ENCODE measurements around the gene DOCK9.

Gene DOCK9

DNA sequence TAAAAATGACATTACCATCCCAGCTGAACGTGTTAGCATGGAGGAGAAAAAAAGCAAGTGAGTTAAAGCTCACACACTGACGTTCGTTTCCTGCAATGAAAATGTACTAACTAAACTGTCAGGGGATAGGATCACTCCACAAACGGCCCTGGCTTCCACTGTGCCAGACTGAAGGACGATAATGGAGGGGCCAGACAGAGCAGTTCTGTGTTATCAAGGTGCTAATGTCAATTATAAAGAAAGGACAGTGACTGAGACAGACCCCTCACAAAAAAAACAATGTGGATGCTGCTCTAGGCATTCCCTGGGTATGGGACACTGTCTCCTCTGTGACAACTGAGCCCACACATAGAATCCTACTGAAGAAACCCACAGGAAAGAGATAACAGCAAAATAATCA is 181.7 kb downstream of the DOCK9 start:
- Histone ChIP-seq H3K36me3 (ENCODE audit: insufficient read depth, low read length) (peaks cover 62% of the 10 kb centered on the region), H3K9ac (ENCODE audit: low read length) (no peak overlapping the region), H3K4me3 (ENCODE audit: low read depth in 1 of 2, low read length in 2 of 2) (no peak overlapping the region), H3K4me1 (ENCODE audit: insufficient read depth, low read length) (peaks cover 4% of the 10 kb centered on the region), H3K27me3 (ENCODE audit: control insufficient read depth in 1 of 2, insufficient read depth in 2 of 2, low read length in 2 of 2) (no peaks in the 10 kb centered on the region), H3K27ac (ENCODE audit: low read depth, low read length) (no peak overlapping the region), H3K9me3 (ENCODE audit: low read length) (no peaks in the 10 kb centered on the region)

DNA sequence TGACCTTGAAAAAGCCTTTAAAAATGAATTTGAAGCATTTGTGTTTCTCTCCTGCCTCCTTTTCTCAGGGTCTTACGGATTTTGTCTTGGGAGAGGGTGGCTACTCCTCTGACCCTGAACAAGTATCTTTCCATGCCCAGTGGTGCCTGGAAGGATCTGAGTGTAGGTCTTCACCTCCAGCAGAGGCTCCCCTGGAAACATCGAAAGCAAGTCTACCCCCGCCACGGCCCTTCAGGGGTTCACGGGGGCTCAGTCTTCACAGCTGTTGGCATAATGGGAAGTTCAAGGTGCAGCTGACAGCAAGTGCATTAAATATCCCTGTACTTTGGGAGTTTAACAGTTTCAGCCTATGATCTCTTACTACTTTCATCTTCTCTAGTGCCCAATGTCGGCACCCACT is 182.6 kb downstream of the DOCK9 start:
- peaks cover 4% of the 10 kb centered on the region for H3K4me1 ChIP-seq (ENCODE audit: insufficient read depth, low read length)
- no peaks in the 10 kb centered on the region for H3K9me3 ChIP-seq (ENCODE audit: low read length)
- peaks cover 61% of the 10 kb centered on the region for H3K36me3 ChIP-seq (ENCODE audit: insufficient read depth, low read length)
- H3K9ac ChIP-seq (ENCODE audit: low read length): no peak overlapping the region
- H3K27me3 ChIP-seq (ENCODE audit: control insufficient read depth in 1 of 2, insufficient read depth in 2 of 2, low read length in 2 of 2): no peaks in the 10 kb centered on the region
- H3K27ac ChIP-seq (ENCODE audit: low read depth, low read length): no peak overlapping the region
- H3K4me3 ChIP-seq (ENCODE audit: low read depth in 1 of 2, low read length in 2 of 2): no peak overlapping the region

DNA sequence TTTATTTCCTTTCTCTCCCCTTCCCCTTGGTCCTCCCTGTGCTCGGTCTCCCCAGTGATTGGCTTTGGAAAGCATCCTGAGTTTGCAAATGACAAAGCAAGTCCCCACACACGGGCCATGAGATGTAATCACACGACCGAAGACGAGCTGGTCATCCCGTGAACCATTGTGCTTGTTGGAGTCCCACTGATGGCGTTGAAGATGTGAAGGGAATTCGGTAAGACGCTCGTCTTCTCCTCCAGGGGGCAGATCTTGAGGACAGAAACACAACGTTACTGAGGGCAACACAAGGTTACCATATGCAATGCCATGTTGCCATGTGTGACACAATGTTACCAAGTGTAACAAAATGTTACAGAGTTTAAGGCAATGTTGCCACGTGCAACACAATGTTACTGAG is 183.4 kb downstream of the DOCK9 start:
- no peaks in the 10 kb centered on the region for H3K9me3 ChIP-seq (ENCODE audit: low read length)
- no peaks in the 10 kb centered on the region for H3K27me3 ChIP-seq (ENCODE audit: control insufficient read depth in 1 of 2, insufficient read depth in 2 of 2, low read length in 2 of 2)
- H3K9ac ChIP-seq (ENCODE audit: low read length): no peak overlapping the region
- peaks cover 54% of the 10 kb centered on the region for H3K36me3 ChIP-seq (ENCODE audit: insufficient read depth, low read length)
- no peak overlapping the region for H3K27ac ChIP-seq (ENCODE audit: low read depth, low read length)
- H3K4me3 ChIP-seq (ENCODE audit: low read depth in 1 of 2, low read length in 2 of 2): no peak overlapping the region
- peaks cover 4% of the 10 kb centered on the region for H3K4me1 ChIP-seq (ENCODE audit: insufficient read depth, low read length)

DNA sequence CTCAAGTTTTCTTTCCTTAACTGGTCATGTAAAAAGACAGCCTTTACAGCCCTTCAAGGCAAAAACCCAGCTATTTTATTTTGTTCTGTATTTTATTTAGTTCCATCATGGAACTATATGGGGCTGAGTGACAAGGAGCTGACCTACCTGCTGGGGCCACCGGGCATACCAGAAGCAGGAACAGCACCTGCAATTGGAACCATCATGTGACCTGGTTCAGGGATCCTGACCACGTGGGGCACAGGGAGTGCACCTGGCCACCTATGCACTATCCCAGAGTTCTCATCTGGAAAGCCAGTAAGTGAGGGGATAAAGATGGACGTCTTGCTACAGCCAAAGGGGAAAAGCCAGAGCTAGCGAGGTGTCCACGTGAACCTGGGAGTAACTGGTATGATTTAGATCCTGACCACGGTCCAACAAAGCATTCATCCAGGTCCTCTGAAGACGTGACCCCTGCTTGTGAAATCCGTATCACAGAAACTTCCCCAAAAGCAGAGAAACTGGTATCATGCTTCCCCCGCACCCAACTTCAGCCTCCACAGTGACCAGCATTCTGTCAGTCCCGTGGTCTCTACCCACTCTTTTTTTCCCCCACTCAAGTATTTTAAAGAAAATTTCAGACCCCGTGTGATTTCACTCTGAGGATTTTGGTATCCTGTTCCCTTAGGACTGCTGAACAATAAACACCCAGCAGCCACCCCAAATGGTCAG is 184.9 kb downstream of the DOCK9 start:
- Histone ChIP-seq H3K9me3 (ENCODE audit: low read length) (no peaks in the 10 kb centered on the region), H3K27ac (ENCODE audit: low read depth, low read length) (no peak overlapping the region), H3K27me3 (ENCODE audit: control insufficient read depth in 1 of 2, insufficient read depth in 2 of 2, low read length in 2 of 2) (no peaks in the 10 kb centered on the region), H3K4me3 (ENCODE audit: low read depth in 1 of 2, low read length in 2 of 2) (no peak overlapping the region), H3K9ac (ENCODE audit: low read length) (no peak overlapping the region), H3K36me3 (ENCODE audit: insufficient read depth, low read length) (peaks cover 41% of the 10 kb centered on the region), H3K4me1 (ENCODE audit: insufficient read depth, low read length) (peaks cover 4% of the 10 kb centered on the region)

DNA sequence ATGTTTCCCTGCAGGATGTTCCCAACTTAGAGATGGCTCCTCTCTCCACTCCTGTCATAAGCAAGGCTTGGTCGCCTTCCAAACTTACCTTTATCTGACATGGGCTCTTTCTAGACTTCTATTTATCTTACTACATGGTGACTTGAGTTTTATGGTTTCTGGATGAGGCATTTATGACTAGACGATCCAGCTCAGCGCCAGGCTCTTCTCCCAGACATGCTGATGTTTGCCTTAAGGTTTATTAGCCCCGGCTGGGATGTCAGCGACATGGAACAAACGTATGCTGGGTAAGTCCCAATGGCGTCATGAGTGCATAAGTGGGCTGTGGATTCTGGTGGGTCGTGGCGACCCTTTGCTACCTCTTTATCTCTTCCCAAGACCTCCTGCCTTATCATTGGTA is 185.5 kb downstream of the DOCK9 start:
- Histone ChIP-seq H3K4me3 (ENCODE audit: low read depth in 1 of 2, low read length in 2 of 2) (no peak overlapping the region), H3K9me3 (ENCODE audit: low read length) (no peaks in the 10 kb centered on the region), H3K36me3 (ENCODE audit: insufficient read depth, low read length) (peaks cover 35% of the 10 kb centered on the region), H3K4me1 (ENCODE audit: insufficient read depth, low read length) (peaks cover 4% of the 10 kb centered on the region), H3K27ac (ENCODE audit: low read depth, low read length) (no peak overlapping the region), H3K27me3 (ENCODE audit: control insufficient read depth in 1 of 2, insufficient read depth in 2 of 2, low read length in 2 of 2) (no peaks in the 10 kb centered on the region), H3K9ac (ENCODE audit: low read length) (no peak overlapping the region)

GRCh38 chr13:98791611-98792010 is 186.3 kb downstream of the DOCK9 start:
- H3K27ac ChIP-seq (ENCODE audit: low read depth, low read length): no peak overlapping the region
- H3K27me3 ChIP-seq (ENCODE audit: control insufficient read depth in 1 of 2, insufficient read depth in 2 of 2, low read length in 2 of 2): no peaks in the 10 kb centered on the region
- peaks cover 4% of the 10 kb centered on the region for H3K4me1 ChIP-seq (ENCODE audit: insufficient read depth, low read length)
- no peak overlapping the region for H3K4me3 ChIP-seq (ENCODE audit: low read depth in 1 of 2, low read length in 2 of 2)
- no peaks in the 10 kb centered on the region for H3K9me3 ChIP-seq (ENCODE audit: low read length)
- H3K9ac ChIP-seq (ENCODE audit: low read length): no peak overlapping the region
- H3K36me3 ChIP-seq (ENCODE audit: insufficient read depth, low read length): peaks cover 28% of the 10 kb centered on the region

DNA sequence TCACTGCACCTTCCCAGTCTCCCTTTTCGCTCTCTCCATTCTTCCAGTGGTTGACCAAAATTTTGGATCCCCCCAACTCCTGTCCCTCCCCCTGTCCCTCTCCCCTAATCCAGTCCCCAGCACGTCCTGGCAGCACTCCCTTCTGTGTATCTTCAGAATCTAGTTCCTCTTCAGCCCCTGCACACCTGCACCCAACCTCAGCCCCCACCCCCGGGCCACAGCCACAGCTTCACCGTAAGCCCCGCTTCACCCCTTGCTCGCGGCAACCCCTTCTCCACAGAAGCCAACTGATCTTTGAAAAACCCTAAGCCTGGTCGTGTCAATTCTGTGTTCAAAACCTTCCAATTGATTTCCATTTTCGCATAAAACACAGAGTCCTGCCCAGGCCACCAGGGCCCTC is 189.9 kb downstream of the DOCK9 start:
- H3K4me1 ChIP-seq (ENCODE audit: insufficient read depth, low read length): peaks cover 4% of the 10 kb centered on the region
- H3K27me3 ChIP-seq (ENCODE audit: control insufficient read depth in 1 of 2, insufficient read depth in 2 of 2, low read length in 2 of 2): no peaks in the 10 kb centered on the region
- no peaks in the 10 kb centered on the region for H3K9me3 ChIP-seq (ENCODE audit: low read length)
- H3K9ac ChIP-seq (ENCODE audit: low read length): no peak overlapping the region
- H3K36me3 ChIP-seq (ENCODE audit: insufficient read depth, low read length): no peaks in the 10 kb centered on the region
- H3K27ac ChIP-seq (ENCODE audit: low read depth, low read length): no peak overlapping the region
- no peak overlapping the region for H3K4me3 ChIP-seq (ENCODE audit: low read depth in 1 of 2, low read length in 2 of 2)

DNA sequence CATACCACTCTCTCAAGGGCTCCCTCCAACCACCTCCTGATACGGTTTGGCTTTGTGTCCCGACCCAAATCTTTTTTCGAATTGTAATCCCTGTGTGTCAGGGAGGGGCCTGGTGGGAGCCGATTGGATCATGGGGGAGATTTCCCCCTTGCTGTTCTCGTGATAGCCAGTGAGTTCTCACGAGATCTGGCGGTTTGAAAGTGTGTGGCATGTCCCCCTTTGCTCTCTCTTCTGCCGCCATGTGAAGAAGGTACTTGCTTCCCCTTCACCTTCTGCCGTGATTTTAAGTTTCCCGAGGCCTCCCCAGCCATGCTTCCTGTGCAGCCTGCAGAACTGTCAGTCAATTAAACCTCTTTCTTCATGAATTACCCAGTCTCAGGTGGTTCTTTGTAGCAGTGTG is 190.7 kb downstream of the DOCK9 start:
- Histone ChIP-seq H3K27me3 (ENCODE audit: control insufficient read depth in 1 of 2, insufficient read depth in 2 of 2, low read length in 2 of 2) (no peaks in the 10 kb centered on the region), H3K9ac (ENCODE audit: low read length) (no peak overlapping the region), H3K9me3 (ENCODE audit: low read length) (no peaks in the 10 kb centered on the region), H3K27ac (ENCODE audit: low read depth, low read length) (no peak overlapping the region), H3K4me1 (ENCODE audit: insufficient read depth, low read length) (peaks cover 2% of the 10 kb centered on the region), H3K4me3 (ENCODE audit: low read depth in 1 of 2, low read length in 2 of 2) (no peak overlapping the region), H3K36me3 (ENCODE audit: insufficient read depth, low read length) (no peaks in the 10 kb centered on the region)

DNA sequence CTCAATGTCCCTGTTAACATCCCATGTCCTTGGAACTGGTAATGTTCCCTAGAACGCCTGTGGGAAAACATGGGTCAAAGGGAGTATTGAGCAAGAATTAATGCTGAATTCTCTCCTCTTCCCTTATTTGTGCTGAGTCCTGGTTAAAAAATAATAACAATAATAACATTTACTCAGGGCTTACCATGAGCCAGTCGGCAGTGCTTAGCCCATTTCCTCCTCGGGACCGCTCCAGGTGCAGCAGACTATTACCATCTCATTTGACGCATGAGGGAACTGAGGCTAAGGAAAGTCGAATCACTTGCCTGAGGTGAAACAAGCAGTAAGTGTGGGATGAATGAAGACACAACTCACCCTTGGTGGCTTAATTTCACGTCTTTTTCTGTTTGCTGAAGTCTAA is 191.8 kb downstream of the DOCK9 start:
- Histone ChIP-seq H3K9me3 (ENCODE audit: low read length) (no peaks in the 10 kb centered on the region), H3K36me3 (ENCODE audit: insufficient read depth, low read length) (no peaks in the 10 kb centered on the region), H3K9ac (ENCODE audit: low read length) (no peak overlapping the region), H3K4me1 (ENCODE audit: insufficient read depth, low read length) (no peaks in the 10 kb centered on the region), H3K4me3 (ENCODE audit: low read depth in 1 of 2, low read length in 2 of 2) (no peak overlapping the region), H3K27me3 (ENCODE audit: control insufficient read depth in 1 of 2, insufficient read depth in 2 of 2, low read length in 2 of 2) (no peaks in the 10 kb centered on the region), H3K27ac (ENCODE audit: low read depth, low read length) (no peak overlapping the region)

DNA sequence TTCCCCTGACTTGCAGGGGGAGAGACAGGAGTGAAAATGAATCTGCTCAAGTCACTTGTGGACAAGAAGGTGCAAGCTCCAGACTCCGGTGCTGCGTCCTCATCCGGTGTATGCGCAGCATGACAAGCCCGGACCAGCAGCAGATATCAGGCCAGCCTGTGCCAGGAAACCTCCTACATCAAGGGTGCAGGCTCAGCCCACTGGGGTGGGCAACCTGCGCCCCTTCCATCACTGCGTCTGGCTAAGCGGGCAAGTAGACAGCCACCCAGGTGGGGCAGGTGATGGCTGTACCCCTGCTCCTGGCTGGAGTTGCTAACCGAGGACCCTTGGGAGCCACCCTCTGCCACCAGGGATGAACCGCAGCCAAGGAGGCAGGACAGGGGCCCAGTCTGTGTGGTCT is 192.5 kb downstream of the DOCK9 start:
- Histone ChIP-seq H3K9me3 (ENCODE audit: low read length) (no peaks in the 10 kb centered on the region), H3K4me3 (ENCODE audit: low read depth in 1 of 2, low read length in 2 of 2) (no peak overlapping the region), H3K27ac (ENCODE audit: low read depth, low read length) (no peak overlapping the region), H3K27me3 (ENCODE audit: control insufficient read depth in 1 of 2, insufficient read depth in 2 of 2, low read length in 2 of 2) (no peaks in the 10 kb centered on the region), H3K9ac (ENCODE audit: low read length) (no peak overlapping the region), H3K4me1 (ENCODE audit: insufficient read depth, low read length) (no peaks in the 10 kb centered on the region), H3K36me3 (ENCODE audit: insufficient read depth, low read length) (no peaks in the 10 kb centered on the region)

DNA sequence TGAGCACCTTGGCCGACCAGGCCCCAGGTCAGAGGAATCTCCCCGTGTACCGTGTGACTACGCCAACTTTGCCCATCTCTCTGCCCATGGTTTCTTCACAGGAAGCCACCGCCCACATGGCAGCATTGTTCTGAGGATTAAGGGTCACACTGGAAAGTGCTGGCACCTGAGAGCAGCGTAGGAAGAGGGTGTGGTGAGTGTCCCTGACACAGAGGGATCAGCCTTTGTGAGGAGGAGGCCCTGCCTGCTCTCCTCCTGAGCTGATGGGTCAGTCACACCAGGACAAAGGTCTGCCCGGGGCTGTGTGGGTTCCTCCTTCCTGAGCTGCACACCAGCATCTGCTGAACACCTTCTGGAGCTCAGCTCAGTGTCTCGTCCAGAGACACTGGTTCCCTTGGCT is 193.2 kb downstream of the DOCK9 start:
- Histone ChIP-seq H3K27me3 (ENCODE audit: control insufficient read depth in 1 of 2, insufficient read depth in 2 of 2, low read length in 2 of 2) (no peaks in the 10 kb centered on the region), H3K9ac (ENCODE audit: low read length) (no peak overlapping the region), H3K4me1 (ENCODE audit: insufficient read depth, low read length) (no peaks in the 10 kb centered on the region), H3K27ac (ENCODE audit: low read depth, low read length) (no peak overlapping the region), H3K9me3 (ENCODE audit: low read length) (no peaks in the 10 kb centered on the region), H3K4me3 (ENCODE audit: low read depth in 1 of 2, low read length in 2 of 2) (no peak overlapping the region), H3K36me3 (ENCODE audit: insufficient read depth, low read length) (no peaks in the 10 kb centered on the region)

- Histone ChIP-seq H3K9ac (ENCODE audit: low read length) (no peak overlapping the region), H3K4me1 (ENCODE audit: insufficient read depth, low read length) (no peaks in the 10 kb centered on the region), H3K27me3 (ENCODE audit: control insufficient read depth in 1 of 2, insufficient read depth in 2 of 2, low read length in 2 of 2) (no peaks in the 10 kb centered on the region), H3K36me3 (ENCODE audit: insufficient read depth, low read length) (no peaks in the 10 kb centered on the region), H3K4me3 (ENCODE audit: low read depth in 1 of 2, low read length in 2 of 2) (no peak overlapping the region), H3K9me3 (ENCODE audit: low read length) (no peaks in the 10 kb centered on the region), H3K27ac (ENCODE audit: low read depth, low read length) (no peak overlapping the region)
These were observed 193.9 kb downstream of the DOCK9 start for GRCh38 chr13:98783856-98784478.
